OCI-LY3 (cell line): Measurements from ENCODE around the gene CDKN1B.

Experiments used
- EZH2phosphoT487 ChIP-seq: fragments of 200-600 bp; shearing (Covaris generic); IDR thresholded peaks from 2 replicates; pipeline ENCODE4 v1.6.1; 2018; ENCODE audit warnings: antibody characterized with exemption, mixed run types, low read depth
- TF ChIP-seq, protein P1 (sequence below): fragments of 200-600, 300-600 bp; sonication (generic); IDR thresholded peaks from 2 replicates; pipeline ENCODE4 v1.5.1; 2014; ENCODE audit warnings: antibody characterized with exemption, low read length, low read depth

- TF ChIP-seq, protein P1, sequence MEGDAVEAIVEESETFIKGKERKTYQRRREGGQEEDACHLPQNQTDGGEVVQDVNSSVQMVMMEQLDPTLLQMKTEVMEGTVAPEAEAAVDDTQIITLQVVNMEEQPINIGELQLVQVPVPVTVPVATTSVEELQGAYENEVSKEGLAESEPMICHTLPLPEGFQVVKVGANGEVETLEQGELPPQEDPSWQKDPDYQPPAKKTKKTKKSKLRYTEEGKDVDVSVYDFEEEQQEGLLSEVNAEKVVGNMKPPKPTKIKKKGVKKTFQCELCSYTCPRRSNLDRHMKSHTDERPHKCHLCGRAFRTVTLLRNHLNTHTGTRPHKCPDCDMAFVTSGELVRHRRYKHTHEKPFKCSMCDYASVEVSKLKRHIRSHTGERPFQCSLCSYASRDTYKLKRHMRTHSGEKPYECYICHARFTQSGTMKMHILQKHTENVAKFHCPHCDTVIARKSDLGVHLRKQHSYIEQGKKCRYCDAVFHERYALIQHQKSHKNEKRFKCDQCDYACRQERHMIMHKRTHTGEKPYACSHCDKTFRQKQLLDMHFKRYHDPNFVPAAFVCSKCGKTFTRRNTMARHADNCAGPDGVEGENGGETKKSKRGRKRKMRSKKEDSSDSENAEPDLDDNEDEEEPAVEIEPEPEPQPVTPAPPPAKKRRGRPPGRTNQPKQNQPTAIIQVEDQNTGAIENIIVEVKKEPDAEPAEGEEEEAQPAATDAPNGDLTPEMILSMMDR: no peak
- TF ChIP-seq EZH2phosphoT487: no peak
Observed at GRCh38 chr12:12741660-12742059, 24.5 kb downstream of the CDKN1B start.
